GM18868 (cell line): ENCODE data around the gene FAM236A.
A peak's percentile ranks its signal among the peaks of the same experiment; 100 is the strongest.
"Not testable (repeated sequence)": the region's sequence is repeated elsewhere in the genome, so short reads cannot be mapped to it uniquely, and the experiment has no call there.

ENCODE experiments used
- ATAC-seq: cut with Tn5 transposase; IDR thresholded peaks from one replicate; pipeline ENCODE4 v1.9.1; 2021; ENCODE audit warnings: mild to moderate bottlenecking, moderate library complexity; ENCODE audit not compliant: unreplicated experiment

The FAM236A gene

DNA sequence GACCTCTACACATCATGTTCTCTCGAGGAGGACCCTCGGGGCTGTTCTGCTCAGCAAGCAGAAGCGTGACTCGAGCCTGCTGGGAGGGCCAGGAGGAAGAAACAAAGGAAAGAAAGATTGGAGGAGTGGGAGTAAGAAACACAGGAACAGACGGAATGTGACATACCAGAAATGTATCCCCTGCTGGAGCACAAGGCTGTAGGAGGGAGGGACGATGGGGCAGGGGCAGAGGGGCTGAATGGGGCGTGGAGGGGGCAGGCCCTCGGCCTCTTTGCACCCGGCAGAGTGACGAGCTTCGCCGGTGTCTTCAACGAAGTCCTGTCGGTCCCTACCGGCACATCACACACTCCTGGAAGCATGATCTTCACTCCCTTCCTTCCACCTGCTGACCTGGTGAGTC is at the start of gene FAM236A:
FAM236A (plus strand) TSS at position 301 of the 400 bp plus-strand sequence; CDS start at position 358, 57 bp downstream.
- not testable (repeated sequence) for ATAC-seq

DNA sequence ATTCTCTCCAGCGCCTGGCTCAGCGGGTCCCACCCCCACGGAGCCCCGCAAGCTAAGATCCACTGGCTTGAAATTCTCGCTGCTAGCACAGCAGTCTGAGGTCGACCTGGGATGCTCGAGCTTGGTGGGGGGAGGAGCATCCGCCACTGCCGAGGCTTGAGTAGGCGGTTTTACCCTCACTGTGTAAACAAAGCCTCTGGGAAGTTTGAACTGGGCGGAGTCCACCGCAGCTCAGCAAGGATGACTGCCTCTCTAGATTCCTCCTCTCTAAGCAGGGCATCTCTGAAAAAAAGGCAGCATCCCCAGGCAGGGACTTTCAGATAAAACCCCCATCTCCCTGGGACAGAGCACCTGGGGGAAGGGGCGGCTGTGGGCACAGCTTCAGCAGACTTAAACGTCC is 48.3 kb upstream of the FAM236A start:
- not testable (repeated sequence) for ATAC-seq

DNA sequence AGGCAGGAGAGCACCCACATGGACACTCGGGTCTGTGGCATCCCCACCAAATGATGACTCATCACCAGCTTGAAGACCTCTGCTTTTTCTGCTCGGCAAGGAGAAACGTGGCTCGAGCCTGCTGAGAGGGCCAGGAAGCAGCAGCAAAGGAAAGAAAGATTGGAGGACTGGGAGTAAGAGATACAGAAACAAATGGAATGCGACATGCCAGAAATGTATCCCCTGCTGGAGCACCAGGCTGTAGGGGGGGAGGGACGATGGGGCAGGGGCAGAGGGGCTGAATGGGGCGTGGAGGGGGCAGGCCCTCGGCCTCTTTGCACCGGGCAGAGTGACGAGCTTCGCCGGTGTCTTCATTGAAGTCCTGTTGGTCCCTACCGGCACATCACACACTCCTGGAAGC is 25.7 kb upstream of the FAM236A start, which contains the start of gene FAM236C:
FAM236C (plus strand) TSS at position 301 of the 400 bp plus-strand sequence. CDS start 100 bp downstream, outside the sequence.
- ATAC-seq, result not testable (repeated sequence)

DNA sequence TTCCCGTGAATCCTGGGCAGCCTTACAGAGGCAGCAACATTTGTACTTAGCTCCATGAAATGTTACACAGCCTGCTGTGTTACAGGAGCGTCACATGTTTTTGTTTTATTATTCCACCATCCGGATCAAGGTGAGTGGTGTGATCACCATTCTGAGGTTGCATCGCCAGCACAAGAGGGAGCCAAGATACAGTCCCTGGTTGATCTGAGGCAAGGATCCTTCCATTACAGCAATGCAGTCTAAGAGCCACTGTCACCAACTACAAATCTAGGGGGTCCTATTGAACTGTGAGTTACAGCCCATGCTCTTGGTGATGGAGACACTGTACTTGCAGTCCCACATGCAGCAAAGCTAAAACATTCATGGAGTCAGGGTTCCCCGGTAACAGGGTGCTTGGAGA is 21.9 kb upstream of the FAM236A start:
- ATAC-seq, result not testable (repeated sequence)

DNA sequence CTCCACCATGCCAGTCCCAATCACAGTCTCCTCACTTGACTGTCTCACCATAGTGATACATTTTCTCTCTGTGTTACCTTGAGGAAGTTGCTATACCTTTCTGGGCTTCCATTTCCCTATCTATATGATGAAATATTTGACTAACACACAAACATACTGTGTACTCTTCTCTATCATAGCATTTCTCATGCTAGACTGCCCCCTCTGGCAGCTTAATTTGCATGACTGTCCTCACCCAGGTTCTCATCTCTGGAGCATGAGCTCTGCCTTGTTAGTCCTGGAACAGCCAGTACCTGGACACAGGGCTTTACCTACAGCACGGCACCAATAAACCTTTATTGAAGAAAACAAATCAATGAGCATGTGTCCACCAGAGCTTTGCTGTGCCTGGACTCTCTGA is 5.7 kb upstream of the FAM236A start:
- ATAC-seq, result not testable (repeated sequence)

DNA sequence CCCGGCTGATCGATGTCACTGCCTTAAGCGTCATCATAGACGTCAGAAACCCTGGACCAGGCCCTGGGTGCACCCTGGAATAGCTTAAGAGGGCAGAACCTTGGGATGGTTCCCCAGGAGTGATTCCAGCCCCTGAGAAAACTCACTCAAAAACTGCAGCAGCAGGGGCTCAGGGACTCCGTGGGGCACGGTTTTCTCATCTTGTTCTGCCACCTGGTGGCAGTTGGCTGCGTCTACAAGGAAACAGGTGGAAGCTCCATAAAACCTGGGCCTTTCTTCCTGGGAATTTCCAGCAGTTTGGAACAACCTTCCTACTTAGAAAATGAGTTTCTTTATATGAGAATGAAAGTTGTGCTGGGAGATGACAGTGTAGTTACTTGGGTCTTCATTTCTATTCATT is 1.6 kb upstream of the FAM236A start:
- not testable (repeated sequence) for ATAC-seq

DNA sequence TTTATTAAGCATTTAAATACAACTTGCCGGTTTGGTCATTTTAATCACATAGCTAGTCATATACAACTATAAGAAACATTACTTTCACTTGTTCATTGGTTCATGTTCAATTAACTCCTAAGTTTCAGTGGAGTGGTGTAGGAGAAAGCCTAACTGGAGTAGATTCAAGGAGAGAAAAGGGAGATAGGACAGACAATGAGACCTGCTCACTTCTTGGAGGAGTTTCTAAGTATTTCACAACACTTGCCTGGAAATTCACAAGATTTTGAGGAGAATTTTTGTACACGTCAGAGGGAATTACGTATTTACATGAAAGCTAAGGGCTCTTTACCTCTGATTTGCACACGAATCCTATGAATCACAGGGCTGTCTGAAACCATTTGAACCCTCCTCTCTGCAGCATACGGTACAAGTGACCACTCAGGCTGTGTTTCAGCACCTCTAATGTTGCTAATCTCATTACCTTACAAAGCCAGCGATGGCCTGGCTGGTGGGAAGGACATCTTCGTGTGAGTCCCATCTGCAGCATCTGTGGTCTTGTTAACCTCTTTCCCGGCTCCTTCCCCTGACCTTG is 1.0 kb upstream of the FAM236A start:
- not testable (repeated sequence) for ATAC-seq

DNA sequence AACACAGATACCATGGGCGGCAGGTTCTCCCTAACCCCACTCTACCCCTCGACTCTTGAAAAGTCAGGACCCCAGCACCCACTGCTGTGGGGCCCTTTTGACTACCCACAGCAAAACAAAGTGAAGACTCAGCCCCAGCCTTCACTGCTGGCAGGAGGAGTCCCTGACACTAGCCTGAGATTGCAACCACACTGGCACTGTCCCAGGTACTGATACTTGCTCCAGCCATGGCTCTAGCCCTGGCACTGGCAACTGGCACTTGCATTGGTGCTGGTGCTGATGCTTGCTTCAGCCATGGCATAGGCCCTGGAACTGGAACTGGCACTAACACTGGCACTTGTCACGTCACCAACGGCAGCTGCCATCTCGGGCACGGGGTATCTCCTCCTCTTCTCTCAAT is 4.3 kb downstream of the FAM236A start:
- not testable (repeated sequence) for ATAC-seq

DNA sequence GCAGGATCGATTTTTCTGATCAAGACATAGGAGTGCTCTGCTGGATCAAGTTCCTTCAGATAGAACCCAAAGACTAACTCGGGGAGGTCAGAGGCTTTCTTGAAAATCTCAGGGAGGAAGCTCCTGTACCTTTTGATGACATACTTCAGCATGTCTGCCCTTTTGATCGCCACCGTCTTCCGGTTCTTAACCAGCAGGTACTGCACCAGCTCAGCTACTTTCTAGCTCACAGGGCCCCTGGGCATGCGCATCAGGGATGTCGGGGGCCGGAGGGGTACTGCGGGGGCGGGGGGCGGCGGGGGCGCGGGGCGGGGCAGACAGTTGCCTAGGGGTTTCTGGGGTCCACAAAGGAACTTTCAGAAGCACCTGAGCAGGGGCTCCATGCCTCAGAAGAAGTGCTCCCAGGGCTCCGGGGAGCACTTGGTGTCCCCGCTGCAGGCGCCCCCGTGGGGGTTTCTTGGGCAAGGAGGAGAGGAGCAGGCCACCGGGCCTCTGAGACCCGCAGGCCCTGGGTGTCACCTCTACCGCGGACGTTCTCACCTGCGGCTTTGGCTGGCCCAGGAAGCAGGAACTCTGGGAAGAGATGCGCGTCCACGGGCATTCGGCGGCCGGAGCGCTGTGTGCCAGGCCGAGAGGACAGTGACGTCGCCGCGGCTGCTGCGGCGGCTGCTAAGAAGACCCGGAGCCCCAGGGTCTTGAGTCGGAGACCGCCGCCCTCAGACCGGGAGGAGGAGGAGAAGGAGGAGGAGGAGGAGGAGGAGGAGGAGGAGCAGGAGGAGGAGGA is 5.2 kb downstream of the FAM236A start:
- peak; percentile 73 for ATAC-seq

DNA sequence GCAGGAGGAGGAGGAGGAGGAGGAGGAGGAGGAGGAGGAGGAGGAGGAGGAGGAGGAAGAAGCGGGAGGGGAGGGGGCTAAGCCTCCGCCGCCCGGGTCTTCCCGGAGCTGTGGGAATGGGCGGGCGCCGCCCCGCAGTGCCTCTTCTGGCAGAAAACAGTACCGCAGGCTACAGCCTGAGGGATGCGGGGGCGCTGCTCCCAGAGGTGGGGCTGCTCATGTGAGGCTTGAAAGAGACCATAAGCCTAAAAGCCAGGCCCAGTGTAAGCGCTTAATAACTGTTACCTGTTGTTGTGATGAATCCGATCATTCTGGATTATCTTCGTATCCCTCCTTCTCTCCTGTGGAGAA is 5.8 kb downstream of the FAM236A start, which contains the start of gene DMRTC1:
DMRTC1 (minus strand) TSS at position 19 of the 351 bp plus-strand sequence. CDS start 68,143 bp downstream, outside the sequence.
- peak; percentile 94 for ATAC-seq

DNA sequence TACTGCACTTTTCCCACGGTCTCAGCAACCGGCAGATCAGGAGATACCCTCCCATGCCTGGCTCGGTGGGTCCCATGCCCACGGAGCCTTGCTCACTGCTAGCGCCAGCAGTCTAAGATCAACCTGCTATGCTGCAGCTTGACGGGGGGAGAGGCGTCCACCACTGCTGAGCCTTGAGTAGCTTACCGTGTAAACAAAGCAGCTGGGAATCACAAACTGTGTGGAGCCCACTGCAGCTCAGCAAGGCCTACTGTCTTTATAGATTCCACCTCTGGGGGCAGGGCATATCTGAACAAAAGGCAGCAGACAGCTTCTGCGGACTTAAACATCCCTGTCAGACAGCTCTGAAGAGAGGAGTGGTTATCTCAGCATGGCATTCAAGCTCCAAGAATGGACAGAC is 22.0 kb downstream of the FAM236A start:
- not testable (repeated sequence) for ATAC-seq

DNA sequence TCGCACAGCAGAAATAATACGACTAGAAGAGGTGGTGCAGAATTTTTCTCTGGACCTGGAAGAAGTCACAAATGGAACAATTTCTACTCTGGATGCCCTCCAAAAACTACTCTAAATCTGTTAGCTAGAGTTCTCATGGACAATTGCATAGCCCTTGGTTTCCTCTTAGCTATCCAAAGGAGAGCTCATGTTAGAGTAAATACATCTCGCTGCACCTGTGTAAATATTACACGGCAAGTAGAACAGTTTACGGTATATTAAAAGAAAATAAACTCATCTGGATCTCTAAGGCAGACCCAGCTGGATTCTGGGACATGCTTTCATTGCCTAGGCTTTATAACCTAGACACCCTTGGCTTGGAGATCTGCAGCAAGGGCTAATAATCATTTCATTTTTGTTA is 33.9 kb downstream of the FAM236A start:
- ATAC-seq, result not testable (repeated sequence)

DNA sequence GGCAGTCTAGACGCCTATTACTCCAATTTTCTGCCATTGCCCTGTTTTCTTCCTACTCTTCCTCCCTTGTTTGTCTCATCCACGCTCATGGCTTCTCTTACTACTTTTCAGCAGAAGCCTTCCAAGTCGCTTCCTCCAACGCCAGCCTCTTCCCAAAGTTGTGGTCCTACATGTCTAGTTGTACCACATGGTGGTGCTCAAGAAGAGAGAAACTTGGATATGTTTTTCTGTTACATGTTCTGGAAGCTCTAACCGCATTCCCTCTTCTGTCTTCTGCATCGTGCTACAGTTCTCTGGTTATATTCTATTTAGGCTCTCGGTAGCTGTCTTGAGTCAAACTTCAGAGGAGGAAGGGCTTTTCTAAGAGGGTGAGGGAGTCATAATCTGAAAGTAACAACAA is 36.9 kb downstream of the FAM236A start:
- not testable (repeated sequence) for ATAC-seq

DNA sequence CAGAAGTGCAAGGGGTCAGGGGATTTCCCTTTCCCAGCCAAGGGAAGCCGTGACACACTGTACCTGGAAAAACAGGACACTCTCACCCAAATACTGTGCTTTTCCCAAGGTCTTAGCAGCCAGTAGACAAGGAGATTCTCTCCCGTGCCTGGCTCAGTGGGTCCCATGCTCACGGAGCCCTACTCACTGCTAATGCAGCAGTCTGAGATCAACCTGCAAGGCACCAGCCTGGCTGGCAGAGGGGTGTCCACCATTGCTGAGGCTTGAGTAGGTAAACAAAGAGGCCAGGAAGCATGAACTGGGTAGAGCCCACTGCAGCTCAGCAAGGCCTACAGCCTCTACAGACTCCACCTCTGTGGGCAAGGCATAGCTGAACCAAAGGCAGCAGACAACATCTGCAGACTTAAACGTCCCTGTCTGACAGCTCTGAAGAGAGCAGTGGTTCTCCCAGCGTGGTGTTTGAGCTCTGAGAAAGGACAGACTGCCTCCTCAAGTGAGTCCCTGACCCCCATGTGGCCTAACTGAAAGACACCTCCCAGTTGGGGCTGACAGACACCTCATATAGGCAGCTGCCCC is 43.0 kb downstream of the FAM236A start:
- ATAC-seq, result not testable (repeated sequence)
